Activated CD4-positive, alpha-beta T cell treated with anti-CD3 and anti-CD28 coated beads, Interleukin-10, Interleukin-2, amounts not matched to agents 100 ng/mL and 50 ng/mL, durations not matched to agents 16 hours and 8 hours (primary cell): ENCODE measurements around the gene RBM47.
A peak's percentile ranks its signal among the peaks of the same experiment; 100 is the strongest.
"Not testable (repeated sequence)": the region's sequence is repeated elsewhere in the genome, so short reads cannot be mapped to it uniquely, and the experiment has no call there.

Source experiments
- DNase-seq: peaks from one replicate; pipeline ENCODE4 v3.0.0-alpha.2; 2020

The RBM47 gene

GRCh38 chr4:40484346-40485090 lies 145.1 kb downstream of the RBM47 start:
- no peak for DNase-seq

GRCh38 chr4:40482985-40483647 lies 146.5 kb downstream of the RBM47 start:
- DNase-seq = no peak

- DNase-seq = no peak
These were observed 147.7 kb downstream of the RBM47 start for GRCh38 chr4:40481977-40482376.

- DNase-seq = no peak
These were observed 149.4 kb downstream of the RBM47 start for GRCh38 chr4:40480291-40480690.

GRCh38 chr4:40479378-40479777 lies 150.3 kb downstream of the RBM47 start:
- no peak for DNase-seq

DNA sequence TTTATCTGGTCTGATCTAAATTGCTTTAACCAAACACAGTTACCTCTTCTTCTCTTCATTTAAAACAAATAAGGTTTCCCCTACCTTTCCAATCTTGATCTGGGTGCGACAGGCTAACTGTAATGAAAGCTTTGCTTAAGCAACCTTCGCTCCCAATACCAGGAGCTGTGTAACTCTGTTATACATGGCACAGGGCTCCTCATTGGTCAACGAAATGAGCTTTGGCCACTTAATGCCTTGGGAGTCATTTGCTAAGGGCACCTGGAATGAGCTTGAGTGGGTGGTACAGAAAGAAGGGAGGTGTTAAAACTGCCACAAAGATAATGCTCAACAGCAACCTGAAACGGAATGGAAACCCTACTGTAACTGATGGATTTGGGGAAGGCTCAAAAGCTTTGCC lies 154.1 kb downstream of the RBM47 start:
- no peak for DNase-seq

DNA sequence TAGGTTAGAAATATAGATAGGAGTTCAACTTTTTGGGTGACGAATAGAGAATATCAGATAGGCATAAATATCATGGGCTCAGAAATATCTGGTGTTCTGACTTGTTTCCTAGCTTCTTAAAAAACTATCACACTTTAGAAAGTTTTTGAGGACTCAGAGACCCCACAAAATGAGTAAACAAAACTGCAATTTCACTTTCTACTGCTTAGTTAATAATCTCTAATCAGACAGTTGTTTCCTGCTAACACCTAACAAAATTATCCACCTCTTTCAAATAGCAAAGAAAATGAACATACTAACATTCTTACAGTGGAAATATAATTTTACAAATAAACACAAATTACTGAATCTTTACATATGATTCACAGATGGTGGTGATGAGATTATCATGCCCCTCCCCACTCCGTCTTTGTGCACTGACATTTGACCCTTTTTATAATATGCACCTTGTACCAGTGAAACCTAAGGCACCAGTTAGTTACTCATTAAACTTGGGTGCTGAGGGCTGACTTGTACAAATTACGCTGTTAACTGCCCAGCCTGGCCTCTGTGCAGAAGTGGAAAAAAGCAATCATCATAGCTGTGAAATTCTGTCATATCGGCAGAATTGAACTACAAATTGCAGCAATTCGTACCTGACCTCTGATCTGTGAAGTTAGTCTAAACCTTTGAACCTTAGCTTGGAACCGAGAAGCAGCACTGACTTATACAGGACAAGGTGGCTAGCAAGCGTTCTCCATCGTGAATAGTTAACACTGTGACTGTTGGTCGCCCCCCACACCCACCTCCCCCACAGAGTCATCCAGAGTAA lies 155.9 kb downstream of the RBM47 start:
- no peak for DNase-seq

- DNase-seq = peak; percentile 27
These were observed 157.7 kb downstream of the RBM47 start for GRCh38 chr4:40471923-40472322.

- peak; percentile 53 for DNase-seq
These were observed 162.9 kb downstream of the RBM47 start for GRCh38 chr4:40466789-40467188.

DNA sequence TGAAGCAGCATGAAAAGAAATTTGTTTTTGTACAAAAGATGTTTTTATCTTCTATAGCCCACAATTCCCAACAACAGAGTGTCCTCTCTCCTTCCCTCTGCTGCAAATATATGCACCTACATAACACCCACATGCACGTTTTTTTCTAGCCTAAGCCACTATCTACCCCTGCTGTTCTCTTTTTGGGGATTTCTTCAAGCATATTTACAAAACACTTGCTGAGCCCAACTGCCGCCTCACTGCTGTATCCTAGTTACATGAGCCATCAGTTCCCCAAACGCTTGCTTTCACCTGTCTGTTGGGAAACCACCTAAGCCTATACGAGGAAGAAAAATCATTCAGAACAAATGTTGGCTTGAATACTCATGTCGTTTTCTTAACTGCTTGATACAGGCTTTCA lies 167.3 kb downstream of the RBM47 start:
- DNase-seq = no peak

DNA sequence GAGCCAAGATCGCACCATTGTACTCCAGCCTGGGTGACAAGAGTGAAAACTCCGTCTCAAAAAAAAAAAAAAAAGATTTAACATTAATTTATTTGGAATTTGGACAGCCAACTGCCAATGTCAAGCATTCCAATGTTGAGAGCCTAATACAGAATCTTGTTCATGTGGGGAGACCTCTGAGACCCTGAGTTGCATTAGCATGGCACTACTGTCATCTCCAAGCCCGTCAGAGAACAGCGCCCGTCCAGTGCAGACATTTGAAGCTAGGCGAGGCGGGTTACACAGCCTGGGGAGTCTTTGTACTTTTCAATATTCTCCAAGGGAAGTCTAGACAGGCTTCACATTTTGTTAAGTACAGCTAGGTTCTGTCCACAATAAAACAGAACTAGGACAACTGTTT lies 167.8 kb downstream of the RBM47 start:
- DNase-seq = no peak

DNA sequence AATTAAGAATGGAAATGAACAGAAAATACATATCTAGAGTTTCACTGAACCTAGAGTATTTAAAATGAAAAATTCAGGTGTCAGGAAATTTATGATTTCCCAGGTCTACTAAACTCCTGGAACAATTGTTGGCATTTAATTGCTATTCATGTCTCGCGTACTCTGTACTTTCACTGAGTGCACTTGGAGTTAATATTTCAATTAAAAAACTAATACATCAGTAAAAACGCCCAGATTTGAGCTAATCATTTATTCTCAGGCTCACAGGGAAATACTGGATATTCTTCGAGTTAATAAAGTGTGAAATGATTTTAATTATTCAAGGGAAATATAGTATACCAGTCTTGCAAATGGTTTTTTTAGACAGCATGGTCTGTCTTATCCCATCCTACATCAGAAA lies 168.6 kb downstream of the RBM47 start:
- no peak for DNase-seq

DNA sequence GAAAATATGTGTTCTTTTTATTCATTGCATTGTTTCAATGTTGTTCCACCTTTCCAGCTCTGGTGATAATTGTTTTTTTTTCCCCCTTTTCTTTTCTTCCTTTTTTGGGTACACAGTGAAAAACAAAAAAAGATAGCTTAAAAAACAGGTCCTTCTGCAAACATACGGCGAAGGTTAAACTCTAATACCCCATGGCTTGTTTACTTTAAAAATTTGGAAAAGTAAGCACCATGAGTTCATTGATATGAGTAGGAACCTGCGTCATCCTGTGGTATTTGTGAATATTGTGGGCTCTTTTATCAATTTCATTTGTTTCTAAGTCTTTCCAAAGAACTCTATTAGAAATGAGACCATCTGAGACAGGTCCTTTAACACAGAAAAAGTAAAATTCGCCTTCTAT lies 171.0 kb downstream of the RBM47 start:
- no peak for DNase-seq

DNA sequence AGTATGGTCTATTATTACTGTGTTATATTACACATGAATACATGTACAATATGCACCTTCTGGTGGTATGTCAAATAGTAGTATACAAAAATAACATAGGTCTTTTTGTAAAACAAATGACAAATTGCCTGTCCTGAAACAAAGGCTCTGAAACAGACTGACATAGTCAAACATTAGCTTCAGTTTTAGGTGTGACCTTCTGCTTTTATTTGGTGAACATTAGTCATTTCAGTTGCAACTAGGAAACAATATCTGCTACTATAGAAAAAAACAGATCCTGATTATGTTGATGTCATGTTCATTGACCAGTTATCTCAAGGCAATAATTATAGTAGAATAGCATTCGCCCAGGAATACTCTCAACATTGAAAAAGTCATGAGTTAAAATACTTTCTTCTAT lies 171.6 kb downstream of the RBM47 start:
- DNase-seq = no peak

DNA sequence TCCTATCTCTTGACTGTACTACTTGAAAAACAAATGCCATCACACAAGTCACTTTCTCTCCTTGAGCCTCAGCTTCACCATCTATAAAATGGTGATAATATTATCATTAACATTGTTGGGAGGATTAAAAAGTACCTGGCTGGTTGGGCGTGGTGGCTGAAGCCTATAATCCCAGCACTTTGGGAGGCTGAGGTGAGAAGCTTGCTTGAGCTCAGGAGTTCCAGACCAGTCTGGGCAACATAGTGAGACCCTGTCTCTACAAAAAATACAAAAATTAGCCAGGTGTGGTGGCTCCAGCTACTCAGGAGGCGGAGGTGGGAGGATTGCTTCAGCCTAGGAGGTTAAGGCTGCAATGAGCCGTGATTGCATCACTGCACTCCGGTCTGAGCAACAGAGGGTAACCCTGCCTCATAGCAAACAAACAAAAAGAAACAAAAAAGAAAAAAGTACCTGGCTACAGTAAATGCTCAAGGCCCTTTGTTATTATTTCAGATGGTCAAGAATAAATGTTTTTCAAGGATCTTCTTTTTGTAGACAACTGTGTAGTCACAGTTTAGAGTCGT lies 174.2 kb downstream of the RBM47 start:
- no peak for DNase-seq

DNA sequence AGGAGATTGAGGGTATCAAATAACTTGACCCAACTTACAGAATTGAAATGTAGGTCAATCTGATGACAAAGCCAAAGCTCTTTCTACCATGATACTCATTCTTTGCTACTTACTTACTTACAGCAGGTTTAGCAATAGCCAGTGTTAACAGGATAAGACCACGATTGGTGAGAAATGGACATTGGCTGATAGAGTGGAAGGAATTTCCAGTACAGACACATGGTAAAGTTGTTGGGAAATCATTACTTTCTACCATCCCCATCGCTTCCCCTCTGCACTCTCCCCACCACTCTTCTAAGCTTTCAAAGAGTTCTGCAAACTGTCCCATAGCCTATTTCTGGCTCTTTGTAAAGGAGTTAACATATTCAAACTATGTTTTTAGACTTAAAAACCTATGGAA lies 174.8 kb downstream of the RBM47 start:
- DNase-seq = no peak

GRCh38 chr4:40453912-40454311 lies 175.8 kb downstream of the RBM47 start:
- DNase-seq = no peak

DNA sequence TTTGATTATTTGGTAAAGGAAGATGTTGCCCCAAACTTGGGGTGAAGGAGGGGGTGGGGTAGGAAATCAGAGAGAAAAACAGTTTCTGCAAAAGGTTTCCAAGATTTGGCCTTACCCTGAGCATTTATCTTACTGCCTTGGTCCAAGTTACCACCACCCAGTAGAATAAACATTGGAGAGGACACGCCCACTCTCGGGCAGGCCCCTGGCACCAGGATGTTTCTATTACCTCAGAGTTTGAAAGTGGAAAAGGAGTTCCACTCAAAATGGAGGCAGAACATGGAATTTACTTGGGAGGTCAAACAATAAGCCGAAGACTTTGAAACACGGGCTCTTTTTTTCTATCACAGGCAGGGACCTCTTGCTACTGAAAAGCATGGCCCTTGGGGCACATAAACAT lies 180.8 kb downstream of the RBM47 start:
- no peak for DNase-seq

- no peak for DNase-seq
These were observed 182.8 kb downstream of the RBM47 start for GRCh38 chr4:40446839-40447238.

DNA sequence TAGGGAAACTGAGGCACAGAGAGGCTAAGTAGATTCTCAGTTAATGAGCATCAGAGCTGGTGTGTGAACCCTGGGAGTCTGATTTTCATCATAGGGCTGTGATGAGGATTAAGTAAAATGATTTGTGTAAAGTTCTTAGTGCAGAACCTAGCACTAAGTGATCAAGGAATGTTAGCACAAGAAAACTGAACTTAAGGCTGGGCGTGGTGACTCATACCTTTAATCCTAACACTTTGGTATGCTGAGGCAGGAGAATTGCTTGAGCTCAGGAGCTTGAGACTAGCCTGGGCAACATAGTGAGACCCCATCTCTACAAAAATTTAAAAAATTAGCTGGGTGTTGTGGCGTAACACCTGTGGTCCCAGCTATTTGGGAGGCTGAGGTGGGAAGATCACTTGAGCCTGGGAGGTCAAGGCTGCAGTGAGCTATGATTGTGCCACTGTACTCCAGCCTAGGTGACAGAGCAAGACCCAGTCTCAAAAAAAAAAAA lies 183.4 kb downstream of the RBM47 start:
- not testable (repeated sequence) for DNase-seq

GRCh38 chr4:40445671-40446070 lies 184.0 kb downstream of the RBM47 start:
- DNase-seq = no peak

GRCh38 chr4:40441430-40441829 lies 188.2 kb downstream of the RBM47 start:
- DNase-seq = no peak

GRCh38 chr4:40439519-40439918 lies 190.1 kb downstream of the RBM47 start:
- no peak for DNase-seq
